Body of pancreas (tissue), 4 donors: ENCODE measurements around the gene UST.

Experiments used
- CTCF ChIP-seq, 7 experiments: fragments of 450-650 bp in 4 of 7; fragments of 200-600 bp in 3 of 7; sonication (generic) in 3 of 7; IDR thresholded peaks; one replicate each; pipeline ENCODE4 v1.5.1; 2016 to 2019; ENCODE audit warnings: antibody characterized with exemption in 7 of 7
- POLR2A ChIP-seq, 3 donors: fragments of 450-650 bp; IDR thresholded peaks; one replicate each; pipeline ENCODE4 v1.6.1; 2016; ENCODE audit warnings: antibody characterized with exemption in 3 of 3, mild to moderate bottlenecking in 2 of 3

- TF ChIP-seq CTCF (IDR thresholded peaks at IDR 0.05) (no peak), POLR2A (IDR thresholded peaks at IDR 0.05) (no peak)
These were observed 43.6 kb downstream of the UST start for GRCh38 chr6:148790404-148790803.
